ENCODE measurements around the gene TBPL2. TPM values are rescaled to one million over a fixed set of nuclear protein-coding genes. Genes with fewer than 3 reads are reported as not detected.

The TBPL2 gene
- total RNA-seq, 1 experiment from 2014 or later: not detected

- Histone ChIP-seq H3K27ac (ENCODE audit: low read depth, low read length) (no peak overlapping the region), H3K9me2 (ENCODE audit: insufficient read depth) (no peaks in the 10 kb centered on the region), H3K9ac (ENCODE audit: low read length) (no peak overlapping the region), H4K20me1 (ENCODE audit: insufficient read depth) (no peaks in the 10 kb centered on the region), H3K36me3 (ENCODE audit: control insufficient read depth in 1 of 2, insufficient read depth in 2 of 2, low read length in 2 of 2) (peaks cover 0 to 7% of the 10 kb centered on the region in 2 experiments; a peak in 1 of 4 replicates), H3K4me3 (replicated peaks in 1 of 2; ENCODE audit: low read depth in 1 of 2, low read length in 2 of 2) (no peak overlapping the region), H3K79me2 (ENCODE audit: insufficient read depth, low read length) (no peaks in the 10 kb centered on the region), H3K4me2 (ENCODE audit: low read length) (peak overlapping the region; percentile 17; the same call in 1 of the 2 replicates), H3K4me1 (ENCODE audit: control insufficient read depth in 1 of 2, insufficient read depth in 2 of 2, low read length in 2 of 2) (peaks cover 12 to 31% of the 10 kb centered on the region in 2 experiments), H2AFZ (ENCODE audit: low read depth, low read length, poor library complexity, severe bottlenecking) (no peak overlapping the region), H3K9me3 (ENCODE audit: control insufficient read depth in 1 of 2, insufficient read depth in 1 of 2, low read depth in 1 of 2, low read length in 2 of 2) (no peaks in the 10 kb centered on the region), H3K27me3 (ENCODE audit: insufficient read depth, low read length) (no peaks in the 10 kb centered on the region)
- ATAC-seq (no peak), DNase-seq (ENCODE audit: low read depth, low spot score) (no peak)
- ChIA-PET POLR2A (no interaction called here), RAD21 (ENCODE audit: low non-redundant PET in 1 of 2, low total read pairs in 2 of 2, uncharacterized antibody in 2 of 2, unreplicated experiment in 2 of 2) (no interaction called here), CTCF (interaction anchor here (1.3 kb wide), 1 partner anchor 31 kb away, joined by 4 read pairs; no protein-coding TSS in a partner anchor)
- intact Hi-C loops (cut with micrococcal nuclease): no loop called here
- TF ChIP-seq YY1 (IDR thresholded peaks at IDR 0.05; ENCODE audit: extremely low read depth, insufficient replicate concordance, low read depth, low read length) (no peak), ZNF274 (IDR thresholded peaks at IDR 0.05; ENCODE audit: low read depth, low read length) (no peak), MAX (IDR thresholded peaks at IDR 0.05) (no peak), CEBPB (IDR thresholded peaks at IDR 0.05; ENCODE audit: low read depth) (no peak), ZFX (IDR thresholded peaks at IDR 0.05) (no peak), EGR1 (IDR thresholded peaks at IDR 0.05; ENCODE audit: low read depth) (no peak), EZH2phosphoT487 (IDR thresholded peaks at IDR 0.05; ENCODE audit: borderline replicate concordance) (no peak), SIN3A (IDR thresholded peaks at IDR 0.05; ENCODE audit: low read depth) (no peak), CTCF (IDR thresholded peaks at IDR 0.05 in 2 of 3, conservative IDR thresholded peaks at IDR 0.05 in 1 of 3; ENCODE audit: borderline replicate concordance in 1 of 3, insufficient read depth in 1 of 3, low read depth in 2 of 3, low read length in 2 of 3) (no peak), REST (IDR thresholded peaks at IDR 0.05; ENCODE audit: low read depth) (no peak), SRF (IDR thresholded peaks at IDR 0.05; ENCODE audit: low read depth) (no peak), ATF3 (IDR thresholded peaks at IDR 0.05) (no peak), FOSL1 (IDR thresholded peaks at IDR 0.05; ENCODE audit: low read depth) (no peak), ZBTB33 (IDR thresholded peaks at IDR 0.05; ENCODE audit: extremely low read depth, insufficient replicate concordance, low read length) (no peak), POLR2AphosphoS5 (IDR thresholded peaks at IDR 0.05; ENCODE audit: low read depth, low read length) (no peak)
- no TSS peak for BruUV-seq (replicated peaks)
These were observed 55.9 kb downstream of the TBPL2 start for GRCh38 chr14:55384536-55384935.
